Endodermal cell (in vitro differentiated cells): ENCODE measurements around the gene PFKL. TPM values are rescaled to one million over a fixed set of nuclear protein-coding genes. Genes with fewer than 3 reads are reported as not detected.

Experiments
- DNase-seq: peaks from one replicate; pipeline ENCODE4 v3.0.0-alpha.2; 2017
- H3K27ac ChIP-seq: 2 replicates; pipeline ENCODE4 v1.5.1; 2013; ENCODE audit warnings: mild to moderate bottlenecking, low read depth, low read length, moderate library complexity
- H3K27me3 ChIP-seq: 2 replicates; pipeline ENCODE4 v1.6.1; 2013; ENCODE audit warnings: mild to moderate bottlenecking, low read length, moderate library complexity; ENCODE audit not compliant: insufficient read depth, control insufficient read depth, poor library complexity, severe bottlenecking
- H3K36me3 ChIP-seq: 2 replicates; pipeline ENCODE4 v1.7.0; 2013; ENCODE audit warnings: mild to moderate bottlenecking, low read length, moderate library complexity; ENCODE audit not compliant: control insufficient read depth, insufficient read depth
- H3K4me1 ChIP-seq: one replicate; pipeline ENCODE4 v1.7.0; 2013; ENCODE audit warnings: low read length; ENCODE audit not compliant: control insufficient read depth, insufficient read depth
- H3K4me3 ChIP-seq: 2 replicates; pipeline ENCODE4 v1.5.1; 2013; ENCODE audit warnings: mild to moderate bottlenecking, low read length, moderate library complexity
- H3K9ac ChIP-seq: 2 replicates; pipeline ENCODE4 v1.6.1; 2013; ENCODE audit warnings: mild to moderate bottlenecking, low read length, moderate library complexity; ENCODE audit not compliant: poor library complexity, severe bottlenecking; ENCODE audit errors: extremely low read depth
- H3K9me3 ChIP-seq: 2 replicates; pipeline ENCODE4 v1.6.1; 2013; ENCODE audit warnings: mild to moderate bottlenecking, low read length, moderate library complexity; ENCODE audit not compliant: control insufficient read depth
- H3K27ac Mint-ChIP-seq: 2 replicates; pipeline ENCODE4 v1.8.0; 2020; ENCODE audit warnings: mixed read lengths
- H3K27me3 Mint-ChIP-seq: 2 replicates; pipeline ENCODE4 v1.8.0; 2021; ENCODE audit warnings: mild to moderate bottlenecking, mixed read lengths; ENCODE audit not compliant: insufficient read depth
- H3K36me3 Mint-ChIP-seq: 2 replicates; pipeline ENCODE4 v1.8.0; 2020; ENCODE audit warnings: low read depth, mixed read lengths
- H3K4me1 Mint-ChIP-seq: 2 replicates; pipeline ENCODE4 v1.8.0; 2020; ENCODE audit warnings: mixed read lengths
- H3K4me3 Mint-ChIP-seq: 2 replicates; pipeline ENCODE4 v1.8.0; 2020; ENCODE audit warnings: mild to moderate bottlenecking, moderate library complexity, mixed read lengths
- H3K9me3 Mint-ChIP-seq: 2 replicates; pipeline ENCODE4 v1.8.0; 2020; ENCODE audit warnings: mild to moderate bottlenecking, mixed read lengths
- CTCF ChIP-seq: fragments of 200-600 bp; sonication (generic); conservative IDR thresholded peaks from 2 replicates; pipeline ENCODE4 v1.5.0; 2021; ENCODE audit warnings: antibody characterized with exemption, mild to moderate bottlenecking
- WGBS, 2 experiments: methylation state at CpG; one replicate each; pipeline versions ENCODE4 v1.1.5 to v1.1.7; 2013; ENCODE audit warnings: missing lambda C conversion rate in 2 of 2, mixed read lengths in 1 of 2; ENCODE audit not compliant: insufficient coverage in 1 of 2, insufficient read length in 1 of 2; 5-methylcytosine and 5-hydroxymethylcytosine counted together
- total RNA-seq, 2 donors: library from RNA; stranded (reverse); fragmentation: NEBNext Ultra II Directional in 1 of 2; extraction: Animal tissue kit (Norgen Biotek cat#: 25700) in 1 of 2; gene quantifications; 2 replicates in 1 of 2; 3 replicates in 1 of 2; pipeline ENCODE4 v1.2.1, GENCODE V29; 2021

The PFKL gene
- total RNA-seq, 2 donors from 2014 or later: 195 to 198 TPM

GRCh38 chr21:44347911-44348451 is 48.1 kb downstream of the PFKL start:
- Histone ChIP-seq H3K9ac (no peak overlapping the region), H3K4me3 (no peak overlapping the region), H3K27ac (no peak overlapping the region), H3K27me3 (no peaks in the 10 kb centered on the region), H3K36me3 (no peaks in the 10 kb centered on the region), H3K9me3 (peaks cover 26% of the 10 kb centered on the region), H3K4me1 (peaks cover 2% of the 10 kb centered on the region)
- WGBS, 2 experiments: 90 to 91% methylated on average over 20 to 22 of the region's 22 CpGs
- no peak for DNase-seq
- no peak overlapping the region for H3K27ac Mint-ChIP-seq
- H3K9me3 Mint-ChIP-seq: peaks cover 28% of the 10 kb centered on the region
- peaks cover 7% of the 10 kb centered on the region for H3K4me1 Mint-ChIP-seq
- TF ChIP-seq CTCF: no peak
- H3K4me3 Mint-ChIP-seq: no peak overlapping the region
- H3K27me3 Mint-ChIP-seq: peaks cover 1% of the 10 kb centered on the region
- H3K36me3 Mint-ChIP-seq: peaks cover 6% of the 10 kb centered on the region

DNA sequence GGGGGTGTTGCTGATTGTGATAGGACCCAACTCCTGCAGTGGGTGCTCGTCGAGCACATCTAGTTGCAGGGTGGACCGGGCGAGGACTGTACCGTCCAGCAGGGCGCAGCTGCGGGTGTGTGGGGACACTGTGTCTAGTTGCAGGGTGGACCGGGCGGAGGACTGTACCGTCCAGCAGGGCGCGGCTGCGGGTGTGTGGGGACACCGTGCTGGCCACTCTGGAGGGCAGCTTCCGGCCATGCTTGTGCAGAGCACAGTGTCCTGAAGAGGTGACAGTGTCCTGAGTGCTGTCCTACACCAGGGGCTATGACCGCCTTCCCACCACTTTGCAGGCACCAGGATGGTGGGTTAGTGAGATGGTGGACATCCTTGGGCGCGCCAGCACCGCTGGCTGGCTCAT is 49.0 kb downstream of the PFKL start:
- H3K9ac ChIP-seq: no peak overlapping the region
- Mint-ChIP-seq H3K27ac (no peak overlapping the region), H3K36me3 (peaks cover under 1% of the 10 kb centered on the region), H3K9me3 (peaks cover 19% of the 10 kb centered on the region), H3K27me3 (peaks cover 2% of the 10 kb centered on the region), H3K4me3 (no peak overlapping the region), H3K4me1 (peaks cover 6% of the 10 kb centered on the region)
- TF ChIP-seq CTCF: no peak
- no peak overlapping the region for H3K27ac ChIP-seq
- no peak overlapping the region for H3K4me3 ChIP-seq
- H3K9me3 ChIP-seq: peaks cover 21% of the 10 kb centered on the region
- no peak for DNase-seq
- no peaks in the 10 kb centered on the region for H3K4me1 ChIP-seq
- no peaks in the 10 kb centered on the region for H3K27me3 ChIP-seq
- WGBS, 2 experiments: 95 to 97% methylated on average over 8 to 19 of the region's 19 CpGs
- no peaks in the 10 kb centered on the region for H3K36me3 ChIP-seq

GRCh38 chr21:44349416-44349846 is 49.6 kb downstream of the PFKL start:
- TF ChIP-seq CTCF: no peak
- WGBS, 2 experiments: 96 to 100% methylated on average over 3 to 12 of the region's 12 CpGs
- H3K27ac Mint-ChIP-seq: no peak overlapping the region
- no peak for DNase-seq
- Histone ChIP-seq H3K27ac (no peak overlapping the region), H3K9me3 (peaks cover 15% of the 10 kb centered on the region), H3K4me1 (no peaks in the 10 kb centered on the region), H3K36me3 (no peaks in the 10 kb centered on the region), H3K27me3 (no peaks in the 10 kb centered on the region), H3K4me3 (no peak overlapping the region), H3K9ac (no peak overlapping the region)
- H3K9me3 Mint-ChIP-seq: peaks cover 13% of the 10 kb centered on the region
- H3K4me3 Mint-ChIP-seq: no peak overlapping the region
- H3K4me1 Mint-ChIP-seq: peaks cover 10% of the 10 kb centered on the region
- peaks cover 4% of the 10 kb centered on the region for H3K27me3 Mint-ChIP-seq
- H3K36me3 Mint-ChIP-seq: no peaks in the 10 kb centered on the region
